Measurements from ENCODE around the gene NBAS. TPM values are rescaled to one million over a fixed set of nuclear protein-coding genes. Genes with fewer than 3 reads are reported as not detected.

Gene NBAS
- total and polyA plus RNA-seq, 2 experiments from 2014 or later: 21.2 to 51.8 TPM

DNA sequence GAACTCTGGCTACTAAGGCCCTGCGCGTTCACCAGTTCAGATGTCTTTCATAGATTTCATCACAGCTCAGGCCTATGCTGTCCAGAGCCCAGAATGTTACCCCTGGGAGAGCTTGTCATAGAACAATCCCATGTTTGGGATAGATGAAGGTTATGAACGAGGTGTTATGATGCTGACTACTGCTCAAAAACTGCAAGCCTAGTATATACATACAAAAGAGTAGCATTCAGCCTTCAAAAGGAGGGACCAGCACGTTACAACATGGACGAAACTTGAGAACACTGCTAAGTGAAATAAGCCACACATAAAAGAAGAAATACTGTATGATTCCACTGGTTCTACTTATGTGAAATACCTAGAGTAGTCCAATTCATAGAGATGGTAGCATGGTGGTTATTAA, 401.9 kb downstream of the NBAS start:
- no peaks in the 10 kb centered on the region for H3K4me1 ChIP-seq (ENCODE audit: insufficient read depth)
- H3K36me3 ChIP-seq (ENCODE audit: low read depth): no peaks in the 10 kb centered on the region
- H3K27ac ChIP-seq: no peak overlapping the region
- no peaks in the 10 kb centered on the region for H3K9me2 ChIP-seq (ENCODE audit: insufficient read depth)
- no peak overlapping the region for H2AFZ ChIP-seq
- no peaks in the 10 kb centered on the region for H3K9me3 ChIP-seq (ENCODE audit: low read depth)
- no peak for DNase-seq
- in situ Hi-C loops (cut with MboI): no loop called here
- TF ChIP-seq EZH2phosphoT487 (IDR thresholded peaks at IDR 0.05; ENCODE audit: insufficient read depth, low read depth): no peak
- TF ChIP-seq EZH2 (IDR thresholded peaks at IDR 0.05; ENCODE audit: insufficient read depth, poor library complexity, severe bottlenecking): no peak
- no peaks in the 10 kb centered on the region for H3K27me3 ChIP-seq (replicated peaks; ENCODE audit: insufficient read depth)
- no peaks in the 10 kb centered on the region for H3F3A ChIP-seq (ENCODE audit: insufficient read depth)
- H3K4me2 ChIP-seq (ENCODE audit: unreplicated experiment): no peak overlapping the region
- H3K9ac ChIP-seq: no peak overlapping the region
- H3K4me3 ChIP-seq: no peak overlapping the region
- H3K79me2 ChIP-seq (ENCODE audit: insufficient read depth): no peaks in the 10 kb centered on the region
- WGBS, 2 experiments (ENCODE audit: low coverage in 1 of 2, low lambda C conversion rate in 2 of 2, missing lambda C conversion rate in 2 of 2): 67 to 82% methylated on average over 5 of the region's 5 CpGs
- no peaks in the 10 kb centered on the region for H4K20me1 ChIP-seq (ENCODE audit: insufficient read depth)

DNA sequence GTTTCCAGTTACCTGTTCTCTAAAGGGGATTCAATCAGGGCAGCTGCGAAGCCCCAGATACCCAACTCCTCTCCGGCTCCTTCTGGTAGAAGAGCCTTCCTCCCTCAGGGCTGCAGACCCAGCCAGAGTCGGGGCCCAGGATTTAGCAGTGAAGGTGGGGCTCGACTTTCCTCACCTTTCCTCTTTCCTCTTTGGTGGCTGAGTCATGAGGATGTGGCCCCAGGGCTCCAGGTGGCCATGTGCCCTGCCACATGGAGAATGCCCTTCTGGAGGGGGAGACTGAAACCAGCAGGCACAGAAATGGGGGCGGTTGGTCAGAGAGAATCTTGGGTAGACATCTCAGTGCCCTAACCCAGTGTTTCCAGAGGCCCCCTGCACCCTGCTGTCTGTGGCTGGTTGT, 402.6 kb downstream of the NBAS start:
- H3F3A ChIP-seq (ENCODE audit: insufficient read depth): no peaks in the 10 kb centered on the region
- no peak for TF ChIP-seq EZH2 (IDR thresholded peaks at IDR 0.05; ENCODE audit: insufficient read depth, poor library complexity, severe bottlenecking)
- no peak for TF ChIP-seq EZH2phosphoT487 (IDR thresholded peaks at IDR 0.05; ENCODE audit: insufficient read depth, low read depth)
- DNase-seq: no peak
- no peak overlapping the region for H3K27ac ChIP-seq
- H3K27me3 ChIP-seq (replicated peaks; ENCODE audit: insufficient read depth): no peaks in the 10 kb centered on the region
- in situ Hi-C loops (cut with MboI): no loop called here
- no peaks in the 10 kb centered on the region for H3K9me2 ChIP-seq (ENCODE audit: insufficient read depth)
- H3K9ac ChIP-seq: no peak overlapping the region
- H3K36me3 ChIP-seq (ENCODE audit: low read depth): no peaks in the 10 kb centered on the region
- 79 to 82% methylated on average over 5 of the region's 5 CpGs for WGBS, 2 experiments (ENCODE audit: low coverage in 1 of 2, low lambda C conversion rate in 2 of 2, missing lambda C conversion rate in 2 of 2)
- H4K20me1 ChIP-seq (ENCODE audit: insufficient read depth): no peaks in the 10 kb centered on the region
- H2AFZ ChIP-seq: no peak overlapping the region
- H3K79me2 ChIP-seq (ENCODE audit: insufficient read depth): no peaks in the 10 kb centered on the region
- no peak overlapping the region for H3K4me2 ChIP-seq (ENCODE audit: unreplicated experiment)
- no peaks in the 10 kb centered on the region for H3K9me3 ChIP-seq (ENCODE audit: low read depth)
- no peak overlapping the region for H3K4me3 ChIP-seq
- H3K4me1 ChIP-seq (ENCODE audit: insufficient read depth): no peaks in the 10 kb centered on the region

DNA sequence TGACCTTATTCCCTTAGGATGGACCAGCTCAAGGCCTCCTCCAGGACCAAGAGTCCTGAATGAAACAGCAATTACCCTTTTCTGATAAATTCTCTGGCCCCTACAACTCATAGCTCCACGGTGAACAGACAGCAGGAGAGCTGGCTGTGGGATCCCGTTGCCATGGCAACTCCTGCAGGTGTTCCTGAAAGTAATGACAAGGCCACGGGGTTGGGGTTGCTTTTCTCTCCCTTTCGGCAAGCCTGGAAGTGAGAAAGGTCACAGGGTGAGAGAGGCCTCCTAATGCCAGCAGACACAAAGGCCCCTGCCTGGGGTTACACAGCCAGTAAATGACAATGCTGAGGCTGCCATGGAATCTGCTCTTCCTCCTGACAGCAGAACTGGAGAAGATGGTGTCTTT, 403.0 kb downstream of the NBAS start:
- Histone ChIP-seq H3F3A (ENCODE audit: insufficient read depth) (no peaks in the 10 kb centered on the region), H3K27me3 (replicated peaks; ENCODE audit: insufficient read depth) (no peaks in the 10 kb centered on the region), H3K4me2 (ENCODE audit: unreplicated experiment) (no peak overlapping the region), H3K4me3 (no peak overlapping the region), H4K20me1 (ENCODE audit: insufficient read depth) (no peaks in the 10 kb centered on the region), H3K9me3 (ENCODE audit: low read depth) (no peaks in the 10 kb centered on the region), H2AFZ (no peak overlapping the region), H3K36me3 (ENCODE audit: low read depth) (no peaks in the 10 kb centered on the region), H3K9me2 (ENCODE audit: insufficient read depth) (no peaks in the 10 kb centered on the region), H3K4me1 (ENCODE audit: insufficient read depth) (no peaks in the 10 kb centered on the region), H3K9ac (no peak overlapping the region), H3K27ac (no peak overlapping the region), H3K79me2 (ENCODE audit: insufficient read depth) (no peaks in the 10 kb centered on the region)
- no peak for DNase-seq
- 59 to 61% methylated on average over 4 of the region's 4 CpGs for WGBS, 2 experiments (ENCODE audit: low coverage in 1 of 2, low lambda C conversion rate in 2 of 2, missing lambda C conversion rate in 2 of 2)
- TF ChIP-seq EZH2phosphoT487 (IDR thresholded peaks at IDR 0.05; ENCODE audit: insufficient read depth, low read depth) (no peak), EZH2 (IDR thresholded peaks at IDR 0.05; ENCODE audit: insufficient read depth, poor library complexity, severe bottlenecking) (no peak)
- in situ Hi-C loops (cut with MboI): no loop called here

DNA sequence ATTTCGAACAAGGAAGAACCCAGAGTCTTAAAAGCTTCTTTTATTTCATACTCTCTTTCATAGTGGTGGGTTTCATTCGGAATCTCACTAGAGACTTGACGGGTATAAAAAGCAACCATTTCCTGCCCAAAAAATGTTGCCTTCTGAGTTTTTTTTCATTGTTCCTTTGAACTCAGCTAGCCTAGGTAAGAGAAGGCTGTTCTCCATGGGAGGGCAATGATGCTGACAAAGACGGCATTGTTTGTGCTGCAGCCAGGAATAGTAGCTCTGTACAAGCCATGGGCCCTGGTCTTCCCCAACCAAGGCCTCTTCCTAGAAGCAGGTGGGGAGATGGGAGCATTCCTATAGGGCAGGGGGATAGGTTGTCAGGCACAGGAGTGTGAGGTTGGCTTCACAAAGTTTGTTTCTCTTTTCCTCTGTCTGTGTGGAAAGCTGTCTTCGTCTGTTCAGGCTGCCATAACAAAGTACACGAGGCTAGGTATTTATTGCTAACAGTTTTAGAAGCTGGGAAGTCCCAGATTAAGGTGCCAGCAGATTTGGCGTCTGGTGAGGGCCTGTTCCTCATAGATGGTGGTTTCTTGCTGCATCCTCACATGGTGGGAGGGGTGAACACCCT, 405.1 kb downstream of the NBAS start:
- Histone ChIP-seq H3K36me3 (ENCODE audit: low read depth) (no peaks in the 10 kb centered on the region), H3K4me1 (ENCODE audit: insufficient read depth) (no peaks in the 10 kb centered on the region), H3K9ac (no peak overlapping the region), H3K4me2 (ENCODE audit: unreplicated experiment) (no peak overlapping the region), H4K20me1 (ENCODE audit: insufficient read depth) (no peaks in the 10 kb centered on the region), H2AFZ (no peak overlapping the region), H3K9me2 (ENCODE audit: insufficient read depth) (no peaks in the 10 kb centered on the region), H3K79me2 (ENCODE audit: insufficient read depth) (no peaks in the 10 kb centered on the region), H3K9me3 (ENCODE audit: low read depth) (no peaks in the 10 kb centered on the region), H3K27ac (no peak overlapping the region), H3F3A (ENCODE audit: insufficient read depth) (no peaks in the 10 kb centered on the region), H3K27me3 (replicated peaks; ENCODE audit: insufficient read depth) (no peaks in the 10 kb centered on the region), H3K4me3 (no peak overlapping the region)
- DNase-seq: no peak
- WGBS, 2 experiments (ENCODE audit: low coverage in 1 of 2, low lambda C conversion rate in 2 of 2, missing lambda C conversion rate in 2 of 2): 69 to 77% methylated on average over 7 of the region's 7 CpGs
- in situ Hi-C loops (cut with MboI): no loop called here
- TF ChIP-seq EZH2 (IDR thresholded peaks at IDR 0.05; ENCODE audit: insufficient read depth, poor library complexity, severe bottlenecking) (no peak), EZH2phosphoT487 (IDR thresholded peaks at IDR 0.05; ENCODE audit: insufficient read depth, low read depth) (no peak)

DNA sequence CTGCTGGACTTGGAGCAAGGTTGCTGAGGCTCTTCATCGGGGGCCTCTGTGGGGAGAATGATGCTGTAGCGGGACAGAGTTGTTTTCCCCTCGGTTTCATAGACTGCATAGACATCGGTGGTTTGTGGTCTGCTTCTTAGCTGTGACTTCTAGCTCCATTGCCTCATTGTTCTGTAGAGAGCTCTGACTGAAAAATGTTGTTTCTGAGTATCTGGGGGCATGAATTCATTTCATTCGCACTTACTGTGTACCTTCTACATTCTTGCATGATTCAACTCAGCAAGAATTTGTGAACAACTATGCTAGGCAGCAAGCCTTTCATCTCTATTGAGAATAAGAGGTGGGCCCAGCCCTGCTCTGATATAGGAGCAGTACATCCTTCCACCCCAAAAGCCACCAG, 406.8 kb downstream of the NBAS start:
- H4K20me1 ChIP-seq (ENCODE audit: insufficient read depth): no peaks in the 10 kb centered on the region
- in situ Hi-C loops (cut with MboI): no loop called here
- no peak for DNase-seq
- H3K4me2 ChIP-seq (ENCODE audit: unreplicated experiment): no peak overlapping the region
- H3K4me3 ChIP-seq: no peak overlapping the region
- no peaks in the 10 kb centered on the region for H3K9me3 ChIP-seq (ENCODE audit: low read depth)
- TF ChIP-seq EZH2phosphoT487 (IDR thresholded peaks at IDR 0.05; ENCODE audit: insufficient read depth, low read depth): no peak
- no peak for TF ChIP-seq EZH2 (IDR thresholded peaks at IDR 0.05; ENCODE audit: insufficient read depth, poor library complexity, severe bottlenecking)
- no peak overlapping the region for H3K27ac ChIP-seq
- H3F3A ChIP-seq (ENCODE audit: insufficient read depth): no peaks in the 10 kb centered on the region
- no peaks in the 10 kb centered on the region for H3K27me3 ChIP-seq (replicated peaks; ENCODE audit: insufficient read depth)
- no peak overlapping the region for H3K9ac ChIP-seq
- H3K9me2 ChIP-seq (ENCODE audit: insufficient read depth): no peaks in the 10 kb centered on the region
- H3K36me3 ChIP-seq (ENCODE audit: low read depth): no peaks in the 10 kb centered on the region
- WGBS, 2 experiments (ENCODE audit: low coverage in 1 of 2, low lambda C conversion rate in 2 of 2, missing lambda C conversion rate in 2 of 2): 75 to 79% methylated on average over 5 of the region's 5 CpGs
- H2AFZ ChIP-seq: no peak overlapping the region
- no peaks in the 10 kb centered on the region for H3K79me2 ChIP-seq (ENCODE audit: insufficient read depth)
- no peaks in the 10 kb centered on the region for H3K4me1 ChIP-seq (ENCODE audit: insufficient read depth)

Measured in GM23248 (cell line).